ENCODE data around the gene CFAP141.

CFAP141 gene

GRCh38 chr1:154218545-154218944, 12.4 kb upstream of the CFAP141 start:
- H2AFZ ChIP-seq (ENCODE audit: low read depth, low read length): no peak overlapping the region
- H3K4me1 ChIP-seq (ENCODE audit: low read length): peaks cover 29% of the 10 kb centered on the region
- TF ChIP-seq EZH2phosphoT487 (IDR thresholded peaks at IDR 0.05; ENCODE audit: low read depth) (no peak), CTCF (IDR thresholded peaks at IDR 0.05; ENCODE audit: low read depth, low read length) (no peak)
- peaks cover 20% of the 10 kb centered on the region for H4K20me1 ChIP-seq (ENCODE audit: insufficient read depth, low read length)
- H3K9ac ChIP-seq (ENCODE audit: low read length): peak overlapping the region; percentile 97
- no peak overlapping the region for H3K27ac ChIP-seq (ENCODE audit: low read length)
- H3K4me3 ChIP-seq (ENCODE audit: low read length): peak overlapping the region; percentile 83
- peaks cover 94% of the 10 kb centered on the region for H3K79me2 ChIP-seq (ENCODE audit: low read length)
- no peaks in the 10 kb centered on the region for H3K27me3 ChIP-seq (ENCODE audit: low read depth, low read length)
- H3K4me2 ChIP-seq (ENCODE audit: low read length): peak overlapping the region; percentile 75
- peaks cover 47% of the 10 kb centered on the region for H3K36me3 ChIP-seq (replicated peaks; ENCODE audit: low read depth, low read length)
- H3K9me3 ChIP-seq (ENCODE audit: insufficient read depth, low read length): no peaks in the 10 kb centered on the region

GRCh38 chr1:154213274-154213673, 7.1 kb upstream of the CFAP141 start:
- Histone ChIP-seq H3K9ac (ENCODE audit: low read length) (no peak overlapping the region), H3K36me3 (replicated peaks; ENCODE audit: low read depth, low read length) (peaks cover 51% of the 10 kb centered on the region), H4K20me1 (ENCODE audit: insufficient read depth, low read length) (no peaks in the 10 kb centered on the region), H2AFZ (ENCODE audit: low read depth, low read length) (no peak overlapping the region), H3K27me3 (ENCODE audit: low read depth, low read length) (no peaks in the 10 kb centered on the region), H3K79me2 (ENCODE audit: low read length) (peaks cover 46% of the 10 kb centered on the region), H3K4me2 (ENCODE audit: low read length) (no peak overlapping the region), H3K9me3 (ENCODE audit: insufficient read depth, low read length) (no peaks in the 10 kb centered on the region), H3K4me1 (ENCODE audit: low read length) (peaks cover under 1% of the 10 kb centered on the region; the same call in 1 of the 2 replicates), H3K4me3 (ENCODE audit: low read length) (no peak overlapping the region), H3K27ac (ENCODE audit: low read length) (no peak overlapping the region)
- TF ChIP-seq CTCF (IDR thresholded peaks at IDR 0.05; ENCODE audit: low read depth, low read length): no peak
- TF ChIP-seq EZH2phosphoT487 (IDR thresholded peaks at IDR 0.05; ENCODE audit: low read depth): no peak

GRCh38 chr1:154212083-154212482, 6.0 kb upstream of the CFAP141 start:
- H3K9me3 ChIP-seq (ENCODE audit: insufficient read depth, low read length): no peaks in the 10 kb centered on the region
- no peak overlapping the region for H3K4me3 ChIP-seq (ENCODE audit: low read length)
- H2AFZ ChIP-seq (ENCODE audit: low read depth, low read length): no peak overlapping the region
- H3K79me2 ChIP-seq (ENCODE audit: low read length): peaks cover 34% of the 10 kb centered on the region
- TF ChIP-seq CTCF (IDR thresholded peaks at IDR 0.05; ENCODE audit: low read depth, low read length) (no peak), EZH2phosphoT487 (IDR thresholded peaks at IDR 0.05; ENCODE audit: low read depth) (no peak)
- peaks cover 46% of the 10 kb centered on the region for H3K36me3 ChIP-seq (replicated peaks; ENCODE audit: low read depth, low read length)
- H3K9ac ChIP-seq (ENCODE audit: low read length): no peak overlapping the region
- H4K20me1 ChIP-seq (ENCODE audit: insufficient read depth, low read length): peaks cover under 1% of the 10 kb centered on the region
- H3K27ac ChIP-seq (ENCODE audit: low read length): no peak overlapping the region
- H3K4me1 ChIP-seq (ENCODE audit: low read length): no peaks in the 10 kb centered on the region
- no peaks in the 10 kb centered on the region for H3K27me3 ChIP-seq (ENCODE audit: low read depth, low read length)
- H3K4me2 ChIP-seq (ENCODE audit: low read length): no peak overlapping the region

GRCh38 chr1:154208677-154209388, 2.7 kb upstream of the CFAP141 start:
- Histone ChIP-seq H2AFZ (ENCODE audit: low read depth, low read length) (no peak overlapping the region), H3K4me1 (ENCODE audit: low read length) (no peaks in the 10 kb centered on the region), H3K4me3 (ENCODE audit: low read length) (no peak overlapping the region), H3K4me2 (ENCODE audit: low read length) (no peak overlapping the region), H3K36me3 (replicated peaks; ENCODE audit: low read depth, low read length) (peaks cover 55% of the 10 kb centered on the region), H3K27ac (ENCODE audit: low read length) (no peak overlapping the region), H4K20me1 (ENCODE audit: insufficient read depth, low read length) (peaks cover 3% of the 10 kb centered on the region), H3K27me3 (ENCODE audit: low read depth, low read length) (no peaks in the 10 kb centered on the region), H3K9me3 (ENCODE audit: insufficient read depth, low read length) (no peaks in the 10 kb centered on the region), H3K79me2 (ENCODE audit: low read length) (peaks cover 4% of the 10 kb centered on the region; the same call in 1 of the 2 replicates), H3K9ac (ENCODE audit: low read length) (no peak overlapping the region)
- TF ChIP-seq EZH2phosphoT487 (IDR thresholded peaks at IDR 0.05; ENCODE audit: low read depth): no peak
- no peak for TF ChIP-seq CTCF (IDR thresholded peaks at IDR 0.05; ENCODE audit: low read depth, low read length)
